HG02610 (cell line): ENCODE results near the gene OTUD6A.
"Not testable (repeated sequence)": the region's sequence is repeated elsewhere in the genome, so short reads cannot be mapped to it uniquely, and the experiment has no call there.

Experiments
- ATAC-seq: cut with Tn5 transposase; IDR thresholded peaks from one replicate; pipeline ENCODE4 v1.9.1; 2021; ENCODE audit warnings: mild to moderate bottlenecking, moderate library complexity; ENCODE audit not compliant: unreplicated experiment

The OTUD6A gene

DNA sequence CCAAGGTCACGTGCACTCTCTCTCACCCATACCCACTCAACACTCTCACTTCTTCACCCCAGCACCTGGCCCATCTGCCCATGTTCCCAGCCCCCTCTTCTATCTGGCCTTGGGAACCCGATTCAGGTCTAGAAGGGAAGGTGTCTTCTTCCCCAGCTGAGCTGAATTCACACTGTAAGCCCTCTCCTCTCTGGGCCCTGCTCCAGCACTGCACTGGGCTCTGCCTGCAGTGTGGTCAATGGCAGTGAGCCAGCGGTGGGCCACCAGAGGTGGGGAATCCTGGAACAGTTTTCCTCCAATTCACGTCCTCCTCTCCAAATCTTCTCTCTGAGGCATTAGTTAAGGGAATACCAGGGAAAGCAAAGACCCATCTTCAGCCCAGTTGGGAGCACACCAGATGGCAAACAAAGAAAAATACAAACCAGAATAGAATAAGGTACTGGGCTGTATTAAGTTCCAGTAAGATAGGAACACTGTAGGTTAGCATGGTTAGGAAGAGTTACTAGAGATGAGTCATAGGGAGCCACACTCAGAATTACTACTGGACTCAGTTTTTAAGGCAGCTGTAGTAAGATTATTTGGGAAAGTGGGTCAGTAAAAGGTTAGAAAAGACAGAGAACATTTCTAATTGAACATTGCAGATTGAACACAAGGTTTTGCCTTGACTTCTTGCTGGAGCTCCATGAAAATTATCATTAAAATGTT, 17.6 kb upstream of the OTUD6A start:
- ATAC-seq, result no peak

GRCh38 chrX:70046978-70047377, 15.3 kb upstream of the OTUD6A start:
- ATAC-seq, result no peak

GRCh38 chrX:70049406-70049805, 12.9 kb upstream of the OTUD6A start:
- ATAC-seq, result no peak

- no peak for ATAC-seq
These were observed 12.3 kb upstream of the OTUD6A start, which contains the start of gene AWAT2 for GRCh38 chrX:70049925-70050324. Gene AWAT2 (minus strand): TSS chrX:70049938. CDS start chrX:70049932, 6 bp downstream.

DNA sequence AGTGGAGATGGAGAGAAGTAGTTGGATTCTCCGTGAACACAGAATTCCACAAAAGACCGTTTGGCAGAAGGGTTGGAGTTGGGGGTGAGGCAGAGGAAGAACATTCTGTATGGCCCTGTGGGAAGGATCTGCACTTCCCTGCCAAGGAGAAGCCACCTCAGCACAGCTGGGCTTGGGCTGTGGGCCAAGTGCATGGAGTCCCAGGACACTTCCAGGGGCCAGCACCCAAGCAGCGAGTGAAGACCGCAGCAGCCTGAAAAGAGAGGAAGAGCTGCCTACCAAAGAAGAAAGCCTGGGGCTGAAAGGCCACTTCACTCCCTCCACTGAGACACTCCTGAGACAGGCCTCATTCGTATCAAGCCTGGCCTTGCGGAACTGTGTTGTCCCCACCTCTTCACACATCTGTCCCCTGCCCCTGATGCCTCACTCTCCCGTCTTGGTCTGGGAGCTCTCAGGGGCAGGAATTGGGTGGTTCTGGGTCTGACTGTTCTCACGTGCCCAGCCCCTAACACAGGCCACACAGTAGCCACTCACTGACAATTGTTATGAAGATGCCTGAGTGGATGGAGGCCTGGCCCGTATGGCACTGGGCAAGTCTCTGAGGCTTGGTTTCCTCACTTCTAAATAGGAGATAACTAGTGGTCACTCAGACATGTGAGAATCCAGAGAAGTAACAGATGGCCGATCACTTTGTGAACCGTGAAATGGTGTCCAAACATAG, 9.2 kb upstream of the OTUD6A start:
- no peak for ATAC-seq

GRCh38 chrX:70054391-70054790, 7.9 kb upstream of the OTUD6A start:
- ATAC-seq, result no peak

DNA sequence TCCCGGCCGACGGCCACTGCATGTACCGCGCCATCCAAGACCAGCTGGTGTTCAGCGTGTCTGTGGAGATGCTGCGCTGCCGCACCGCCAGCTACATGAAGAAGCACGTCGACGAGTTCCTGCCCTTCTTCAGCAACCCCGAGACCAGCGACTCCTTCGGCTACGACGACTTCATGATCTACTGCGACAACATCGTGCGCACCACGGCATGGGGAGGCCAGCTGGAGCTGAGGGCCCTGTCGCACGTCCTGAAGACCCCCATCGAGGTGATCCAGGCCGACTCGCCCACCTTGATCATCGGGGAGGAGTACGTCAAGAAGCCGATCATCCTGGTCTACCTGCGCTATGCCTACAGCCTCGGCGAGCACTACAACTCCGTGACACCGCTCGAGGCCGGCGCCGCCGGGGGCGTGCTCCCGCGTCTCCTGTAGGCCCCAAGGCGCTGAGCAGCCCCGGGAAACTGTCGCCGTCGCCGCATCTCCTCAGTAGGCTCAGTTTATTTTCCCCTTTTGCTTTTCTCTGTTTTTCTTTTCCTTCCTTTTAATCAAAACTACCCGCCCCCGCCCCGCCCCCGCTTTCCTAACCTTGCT, 799 bp downstream of the OTUD6A start:
- no peak for ATAC-seq

GRCh38 chrX:70066646-70067045, 4.4 kb downstream of the OTUD6A start:
- ATAC-seq, result no peak

DNA sequence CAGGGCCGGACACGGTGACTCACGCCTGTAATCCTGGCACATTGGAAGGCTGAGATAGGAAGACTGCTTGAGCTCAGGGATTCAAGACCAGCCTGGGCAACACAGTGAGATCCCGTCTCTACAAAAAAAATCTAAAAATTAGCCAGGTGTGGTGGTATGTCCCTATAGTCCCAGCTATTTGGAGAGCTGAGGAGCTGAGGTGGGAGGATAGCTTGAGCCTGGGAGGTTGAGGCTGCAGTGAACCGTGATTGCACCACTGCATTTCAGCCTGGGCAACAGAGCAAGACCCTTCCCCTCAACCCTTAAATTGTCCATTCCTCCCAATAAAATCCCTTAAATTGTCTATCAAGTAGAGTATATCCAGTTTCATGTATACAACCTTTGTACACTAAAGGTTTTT, 17.0 kb downstream of the OTUD6A start:
- no peak for ATAC-seq

DNA sequence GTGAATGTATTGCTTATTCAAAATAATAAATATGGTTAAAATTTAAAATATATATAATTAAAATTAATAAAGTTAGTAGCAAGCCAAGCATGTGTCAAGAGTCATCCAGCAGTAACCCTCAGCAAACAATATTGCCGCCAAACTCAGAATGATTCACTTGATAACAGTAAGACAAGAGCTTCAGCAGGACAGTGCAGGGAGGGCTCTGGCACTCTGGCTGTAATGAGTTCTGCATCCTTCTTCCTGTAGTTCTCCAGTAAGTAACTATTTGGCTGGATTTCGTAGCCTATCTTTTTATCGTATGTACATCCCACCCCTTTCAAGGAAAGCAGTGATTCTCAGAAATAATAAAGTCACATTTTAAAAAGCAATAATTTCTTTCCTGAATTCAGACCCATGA, 17.6 kb downstream of the OTUD6A start:
- no peak for ATAC-seq

GRCh38 chrX:70082723-70083122, 20.5 kb downstream of the OTUD6A start:
- ATAC-seq, result no peak

GRCh38 chrX:70084592-70085240, 22.5 kb downstream of the OTUD6A start:
- no peak for ATAC-seq

- no peak for ATAC-seq
These were observed 25.8 kb downstream of the OTUD6A start for GRCh38 chrX:70087857-70088630.

DNA sequence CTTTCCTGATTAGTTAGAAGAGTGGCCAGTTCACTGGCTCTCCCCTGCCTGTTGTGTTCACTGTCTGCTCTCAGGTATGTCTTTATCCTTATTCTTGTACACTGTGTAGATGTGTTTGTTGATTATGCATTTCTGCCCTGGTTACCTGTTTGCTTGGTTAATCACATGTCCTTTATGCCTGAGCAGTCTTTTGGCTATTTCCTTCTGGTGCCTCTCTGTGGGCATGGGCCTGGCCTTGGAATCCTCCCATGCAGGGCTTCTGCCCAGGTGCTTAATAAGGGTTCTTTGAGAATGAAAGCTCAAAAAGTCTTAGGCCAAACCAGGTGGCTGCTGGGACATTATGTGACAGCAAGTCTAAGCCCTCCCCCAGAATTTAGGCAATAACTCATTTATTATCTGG, 26.5 kb downstream of the OTUD6A start:
- no peak for ATAC-seq

GRCh38 chrX:70089604-70090297, 27.5 kb downstream of the OTUD6A start:
- ATAC-seq, result no peak

GRCh38 chrX:70092247-70092646, 30.0 kb downstream of the OTUD6A start:
- no peak for ATAC-seq

- no peak for ATAC-seq
These were observed 33.8 kb downstream of the OTUD6A start for GRCh38 chrX:70096052-70096451.

GRCh38 chrX:70105229-70105628, 43.0 kb downstream of the OTUD6A start:
- ATAC-seq, result no peak

GRCh38 chrX:70111436-70112026, 49.3 kb downstream of the OTUD6A start:
- not testable (repeated sequence) for ATAC-seq
